H9 (cell line): ENCODE measurements around the gene RASGEF1C. TPM values are rescaled to one million over a fixed set of nuclear protein-coding genes. Genes with fewer than 3 reads are reported as not detected.
A peak's percentile ranks its signal among the peaks of the same experiment; 100 is the strongest.

ENCODE experiments used
- DNase-seq: peaks from one replicate; pipeline ENCODE4 v3.0.0-alpha.2; 2017
- H2AFZ ChIP-seq: one replicate; pipeline ENCODE4 v1.6.1; 2013; ENCODE audit warnings: mild to moderate bottlenecking, low read length, control low read depth, moderate library complexity
- H2AK5ac ChIP-seq: 2 replicates; pipeline ENCODE4 v1.6.1; 2013; ENCODE audit warnings: low read length, control low read depth, mixed read lengths; ENCODE audit not compliant: insufficient read length
- H2BK120ac ChIP-seq: one replicate; pipeline ENCODE4 v1.6.1; 2013; ENCODE audit warnings: low read depth, mild to moderate bottlenecking, low read length, control low read depth, inconsistent platforms; ENCODE audit not compliant: poor library complexity, severe bottlenecking
- H2BK12ac ChIP-seq: 2 replicates; pipeline ENCODE4 v1.6.1; 2013; ENCODE audit warnings: low read length, control low read depth, mixed read lengths, low read depth; ENCODE audit not compliant: insufficient read length
- H2BK15ac ChIP-seq: 2 replicates; pipeline ENCODE4 v1.6.1; 2013; ENCODE audit warnings: low read depth, low read length, control low read depth
- H2BK20ac ChIP-seq: one replicate; pipeline ENCODE4 v1.6.1; 2013; ENCODE audit warnings: low read depth, mild to moderate bottlenecking, low read length, control low read depth, inconsistent platforms; ENCODE audit not compliant: poor library complexity, severe bottlenecking
- H2BK5ac ChIP-seq: 2 replicates; pipeline ENCODE4 v1.6.1; 2013; ENCODE audit warnings: low read length, control low read depth, mixed read lengths; ENCODE audit not compliant: insufficient read length
- H3K14ac ChIP-seq: 2 replicates; pipeline ENCODE4 v1.6.1; 2013; ENCODE audit warnings: low read length, control low read depth; ENCODE audit not compliant: insufficient read depth
- H3K18ac ChIP-seq: 2 replicates; pipeline ENCODE4 v1.6.1; 2013; ENCODE audit warnings: low read depth, mild to moderate bottlenecking, mixed read lengths, low read length, control low read depth; ENCODE audit not compliant: insufficient read length
- H3K23ac ChIP-seq: 2 replicates; pipeline ENCODE4 v1.6.1; 2013; ENCODE audit warnings: low read length, control low read depth, mixed read lengths, low read depth; ENCODE audit not compliant: insufficient read length
- H3K23me2 ChIP-seq: 2 replicates; pipeline ENCODE4 v1.6.1; 2013; ENCODE audit warnings: low read depth, mild to moderate bottlenecking, mixed read lengths, low read length, control low read depth; ENCODE audit not compliant: insufficient read length, poor library complexity, severe bottlenecking
- H3K27ac ChIP-seq: 2 replicates; pipeline ENCODE4 v1.5.1; 2013; ENCODE audit warnings: low read length, control low read depth, mixed read lengths, low read depth; ENCODE audit not compliant: insufficient read length
- H3K27me3 ChIP-seq: 2 replicates; pipeline ENCODE4 v1.6.1; 2013; ENCODE audit warnings: low read length, control low read depth, inconsistent platforms; ENCODE audit not compliant: insufficient read depth
- H3K4ac ChIP-seq: 2 replicates; pipeline ENCODE4 v1.6.1; 2013; ENCODE audit warnings: low read depth, mild to moderate bottlenecking, control low read depth, inconsistent platforms, low read length, moderate library complexity
- H3K4me1 ChIP-seq: 2 replicates; pipeline ENCODE4 v1.6.1; 2013; ENCODE audit warnings: low read length, control low read depth, inconsistent platforms; ENCODE audit not compliant: insufficient read depth
- H3K4me2 ChIP-seq: 2 replicates; pipeline ENCODE4 v1.6.1; 2013; ENCODE audit warnings: low read length, control low read depth, mixed read lengths; ENCODE audit not compliant: insufficient read length, insufficient read depth
- H3K56ac ChIP-seq: 2 replicates; pipeline ENCODE4 v1.6.1; 2013; ENCODE audit warnings: low read depth, mild to moderate bottlenecking, mixed read lengths, low read length, control low read depth; ENCODE audit not compliant: insufficient read length
- H3K79me1 ChIP-seq: 2 replicates; pipeline ENCODE4 v1.6.1; 2013; ENCODE audit warnings: low read depth, mild to moderate bottlenecking, moderate library complexity, low read length, control low read depth, inconsistent platforms; ENCODE audit not compliant: insufficient read depth, poor library complexity, severe bottlenecking
- H3K79me2 ChIP-seq: 2 replicates; pipeline ENCODE4 v1.6.1; 2013; ENCODE audit warnings: low read length, control low read depth, inconsistent platforms; ENCODE audit not compliant: insufficient read depth
- H3K9ac ChIP-seq: 2 replicates; pipeline ENCODE4 v1.6.1; 2013; ENCODE audit warnings: low read length, control low read depth, mixed read lengths; ENCODE audit not compliant: insufficient read length; ENCODE audit errors: extremely low read depth
- H3K9me3 ChIP-seq: one replicate; pipeline ENCODE4 v1.6.1; 2013; ENCODE audit warnings: low read depth, low read length, inconsistent platforms; ENCODE audit not compliant: control insufficient read depth
- H3T11ph ChIP-seq: one replicate; pipeline ENCODE4 v1.6.1; 2013; ENCODE audit warnings: mild to moderate bottlenecking, low read length, control low read depth, inconsistent platforms
- H4K20me1 ChIP-seq: one replicate; pipeline ENCODE4 v1.6.1; 2013; ENCODE audit not compliant: control insufficient read depth, insufficient read length, insufficient read depth
- H4K5ac ChIP-seq: 2 replicates; pipeline ENCODE4 v1.6.1; 2013; ENCODE audit warnings: low read depth, mild to moderate bottlenecking, mixed read lengths, low read length, control low read depth; ENCODE audit not compliant: insufficient read length
- H4K8ac ChIP-seq: replicated peaks from 2 replicates; pipeline ENCODE4 v1.6.1; 2013; ENCODE audit warnings: low read length, control low read depth, mixed read lengths, low read depth; ENCODE audit not compliant: insufficient read length
- H4K91ac ChIP-seq: 2 replicates; pipeline ENCODE4 v1.6.1; 2013; ENCODE audit warnings: low read depth, mild to moderate bottlenecking, moderate library complexity, mixed read lengths, low read length, control low read depth; ENCODE audit not compliant: insufficient read length
- H3K27ac Mint-ChIP-seq, 3 experiments: 2 replicates in 2 of 3; 3 replicates in 1 of 3; pipeline ENCODE4 v1.8.0; 2020 to 2021; ENCODE audit warnings: mixed read lengths in 3 of 3, mild to moderate bottlenecking in 1 of 3, moderate library complexity in 1 of 3
- H3K27me3 Mint-ChIP-seq: 2 replicates; pipeline ENCODE4 v1.8.0; 2021; ENCODE audit warnings: low read depth, mild to moderate bottlenecking, moderate library complexity, mixed read lengths
- H3K36me3 Mint-ChIP-seq, 3 experiments: 2 replicates in 2 of 3; 3 replicates in 1 of 3; pipeline ENCODE4 v1.8.0; 2020 to 2021; ENCODE audit warnings: low read depth in 3 of 3, mixed read lengths in 3 of 3; ENCODE audit not compliant: insufficient read depth in 1 of 3
- H3K4me1 Mint-ChIP-seq, 2 experiments: 2 replicates each; pipeline ENCODE4 v1.8.0; 2020; ENCODE audit warnings: mixed read lengths in 2 of 2
- H3K4me3 Mint-ChIP-seq, 2 experiments: 2 replicates in 1 of 2; 3 replicates in 1 of 2; pipeline ENCODE4 v1.8.0; 2020 to 2021; ENCODE audit warnings: mild to moderate bottlenecking in 2 of 2, mixed read lengths in 2 of 2, moderate library complexity in 1 of 2
- H3K9me3 Mint-ChIP-seq, 2 experiments: 2 replicates in 1 of 2; 3 replicates in 1 of 2; pipeline ENCODE4 v1.8.0; 2020; ENCODE audit warnings: mild to moderate bottlenecking in 2 of 2, mixed read lengths in 2 of 2, moderate library complexity in 1 of 2
- CTCF ChIP-seq: fragments of 200-600 bp; sonication (generic); conservative IDR thresholded peaks from 3 replicates; pipeline ENCODE4 v1.8.0; 2021; ENCODE audit warnings: antibody characterized with exemption, mild to moderate bottlenecking
- WGBS: extraction: QIAGEN DNeasy Blood & Tissue Kit; methylation state at CpG from one replicate; pipeline ENCODE4 v1.1.7; 2013; ENCODE audit warnings: missing lambda C conversion rate, low lambda C conversion rate, mixed read lengths; ENCODE audit not compliant: insufficient read length; ENCODE audit errors: extremely low coverage; 5-methylcytosine and 5-hydroxymethylcytosine counted together
- total RNA-seq: library from RNA; stranded (reverse); gene quantifications from 2 replicates; pipeline ENCODE4 v1.2.1, GENCODE V29; 2021

Gene RASGEF1C
- total RNA-seq, 1 experiment from 2014 or later: 0.83 TPM

- H3K27me3 Mint-ChIP-seq: no peaks in the 10 kb centered on the region
- Histone ChIP-seq H4K20me1 (no peaks in the 10 kb centered on the region), H3K9ac (no peak overlapping the region), H3K27ac (no peak overlapping the region), H3K23me2 (no peaks in the 10 kb centered on the region), H3K4ac (no peak overlapping the region), H3K27me3 (no peaks in the 10 kb centered on the region), H3K23ac (no peak overlapping the region), H4K8ac (no peak overlapping the region), H3K9me3 (no peaks in the 10 kb centered on the region), H4K5ac (no peak overlapping the region), H2BK15ac (no peak overlapping the region), H3K79me2 (0 out of 2 replicates have a peak, but pooled peaks cover 2% of the 10 kb centered on the region), H2BK20ac (no peak overlapping the region), H2BK5ac (no peak overlapping the region), H2BK120ac (no peak overlapping the region), H3K14ac (no peak overlapping the region), H3T11ph (no peak overlapping the region), H3K79me1 (no peaks in the 10 kb centered on the region), H2AFZ (no peak overlapping the region), H3K4me1 (no peaks in the 10 kb centered on the region), H2AK5ac (no peak overlapping the region), H3K56ac (no peak overlapping the region), H3K4me2 (no peak overlapping the region), H3K18ac (no peak overlapping the region), H2BK12ac (no peak overlapping the region), H4K91ac (no peak overlapping the region)
- H3K36me3 Mint-ChIP-seq: peaks cover 16 to 64% (median 62%) of the 10 kb centered on the region in 3 experiments; a peak in 6 of 7 replicates
- DNase-seq: no peak
- H3K4me3 Mint-ChIP-seq: no peak overlapping the region
- peaks cover 8 to 9% of the 10 kb centered on the region in 2 experiments for H3K4me1 Mint-ChIP-seq
- WGBS: no CpG with 5 or more reads among the region's 2 CpGs
- peak overlapping the region in 1 of 3 experiments; percentile 70; a peak in 1 of 7 replicates for H3K27ac Mint-ChIP-seq
- no peak for TF ChIP-seq CTCF
- no peaks in the 10 kb centered on the region for H3K9me3 Mint-ChIP-seq
Observed at GRCh38 chr5:180238631-180239030, 29.6 kb upstream of the RASGEF1C start.
